NOMO-1 treated with dmso at 0.1 percent for 144 hours (cell line): Measurements from ENCODE around the gene CHRNA7.
"Not testable (repeated sequence)": the region's sequence is repeated elsewhere in the genome, so short reads cannot be mapped to it uniquely, and the experiment has no call there.

Source experiments
- DNase-seq: peaks from one replicate; lab custom pipeline; 2025; ENCODE audit not compliant: unreplicated experiment; lab: John Stamatoyannopoulos, UW

CHRNA7 gene

DNA sequence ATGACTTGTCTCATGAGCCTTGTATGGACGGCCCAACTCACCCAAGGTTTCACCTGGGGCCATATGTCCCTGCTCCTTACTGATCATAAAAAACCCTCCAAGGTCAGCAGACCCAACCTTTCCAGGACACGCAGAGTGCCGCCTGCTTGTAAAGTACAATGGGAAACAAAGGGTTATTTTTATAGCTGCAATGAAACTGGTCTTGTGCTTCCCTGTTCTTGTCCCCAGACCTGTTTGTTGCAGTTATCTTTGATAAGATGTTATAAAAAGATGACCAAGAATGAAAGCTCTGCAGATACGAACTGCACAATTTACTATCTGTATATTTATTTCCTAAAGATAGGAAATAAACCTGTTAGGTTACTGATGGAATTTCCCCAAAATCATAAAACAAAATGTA, 136.0 kb downstream of the CHRNA7 start:
- DNase-seq = not testable (repeated sequence)

DNA sequence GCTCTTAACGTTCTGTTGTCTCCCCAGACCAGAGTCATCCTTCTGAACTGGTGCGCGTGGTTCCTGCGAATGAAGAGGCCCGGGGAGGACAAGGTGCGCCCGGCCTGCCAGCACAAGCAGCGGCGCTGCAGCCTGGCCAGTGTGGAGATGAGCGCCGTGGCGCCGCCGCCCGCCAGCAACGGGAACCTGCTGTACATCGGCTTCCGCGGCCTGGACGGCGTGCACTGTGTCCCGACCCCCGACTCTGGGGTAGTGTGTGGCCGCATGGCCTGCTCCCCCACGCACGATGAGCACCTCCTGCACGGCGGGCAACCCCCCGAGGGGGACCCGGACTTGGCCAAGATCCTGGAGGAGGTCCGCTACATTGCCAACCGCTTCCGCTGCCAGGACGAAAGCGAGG, 137.6 kb downstream of the CHRNA7 start:
- not testable (repeated sequence) for DNase-seq

DNA sequence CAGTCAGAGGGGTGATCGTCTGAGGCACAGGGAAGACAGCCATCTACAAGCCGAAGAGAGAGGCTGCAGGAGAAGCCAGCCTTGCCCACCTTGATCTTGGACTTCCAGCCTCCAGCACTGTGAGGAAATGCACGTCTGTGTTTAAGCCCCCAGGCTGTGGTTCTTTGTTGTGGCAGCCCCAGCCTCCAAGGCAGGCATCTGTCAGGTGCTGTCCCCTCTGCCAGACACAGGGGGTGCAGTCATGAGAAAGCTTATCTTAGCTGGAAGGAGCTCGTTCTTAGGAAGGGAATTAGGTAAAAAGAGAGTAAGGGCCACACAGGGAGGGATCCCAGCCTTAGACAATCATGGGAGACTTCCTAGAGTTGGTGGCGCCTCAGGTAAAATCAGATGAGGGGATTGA, 150.3 kb downstream of the CHRNA7 start:
- DNase-seq = not testable (repeated sequence)

DNA sequence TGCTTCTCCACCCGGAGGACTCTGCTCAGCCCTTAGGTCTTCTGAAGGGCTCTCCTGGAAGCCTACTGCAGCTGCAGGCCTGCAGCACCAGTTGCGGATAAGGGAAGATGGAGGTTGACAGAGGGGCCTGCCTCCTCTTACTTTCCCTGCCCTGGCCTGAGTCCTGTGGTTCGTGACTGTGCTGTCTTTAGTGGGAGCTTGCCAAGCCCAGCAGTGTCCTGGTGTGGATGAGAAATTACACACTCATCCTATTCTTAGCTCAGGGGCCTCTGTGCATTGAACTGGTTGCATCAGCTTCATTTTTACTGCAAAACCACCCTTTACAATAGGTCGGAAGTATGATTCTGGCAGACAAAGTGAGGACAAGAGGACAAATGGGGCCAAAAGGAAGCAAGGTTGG, 163.5 kb downstream of the CHRNA7 start:
- DNase-seq = not testable (repeated sequence)

DNA sequence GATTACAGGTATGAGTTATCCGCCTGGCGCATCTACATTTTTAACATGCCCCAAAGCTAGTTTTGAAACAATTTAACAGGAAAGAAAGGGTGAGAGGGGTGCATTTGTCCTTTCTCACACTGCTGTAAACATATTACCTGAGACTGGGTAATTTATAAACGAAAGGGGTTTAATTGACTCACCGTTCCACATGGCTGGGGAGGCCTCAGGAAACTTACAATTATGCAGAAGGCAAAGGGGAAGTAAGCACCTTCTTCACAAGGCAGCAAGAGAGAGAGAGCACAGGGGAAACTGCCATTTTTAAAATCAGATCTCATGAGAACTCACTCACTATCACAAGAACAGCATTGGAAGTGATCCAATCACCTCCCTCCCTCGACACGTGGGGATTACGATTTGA, 165.9 kb downstream of the CHRNA7 start:
- not testable (repeated sequence) for DNase-seq

DNA sequence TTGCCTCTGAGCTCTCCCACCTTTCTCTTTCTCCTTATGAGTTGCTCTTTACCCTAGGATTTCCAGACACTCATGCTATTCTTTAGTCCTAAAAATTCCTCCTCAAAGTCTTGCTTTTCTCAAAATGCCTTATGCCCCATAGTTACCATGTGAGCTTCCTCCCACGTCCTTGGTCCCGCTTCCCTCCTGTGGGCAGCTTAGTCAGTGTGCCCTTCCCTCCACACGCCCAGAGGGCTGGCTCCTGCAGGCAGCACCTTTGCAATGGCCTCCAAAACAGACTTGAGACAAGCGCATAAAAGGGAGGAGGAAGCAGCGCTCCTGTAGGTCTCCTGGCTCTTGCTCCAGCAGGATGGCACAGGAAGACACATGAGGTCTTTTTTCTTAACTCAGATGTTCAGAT, 168.6 kb downstream of the CHRNA7 start:
- not testable (repeated sequence) for DNase-seq

DNA sequence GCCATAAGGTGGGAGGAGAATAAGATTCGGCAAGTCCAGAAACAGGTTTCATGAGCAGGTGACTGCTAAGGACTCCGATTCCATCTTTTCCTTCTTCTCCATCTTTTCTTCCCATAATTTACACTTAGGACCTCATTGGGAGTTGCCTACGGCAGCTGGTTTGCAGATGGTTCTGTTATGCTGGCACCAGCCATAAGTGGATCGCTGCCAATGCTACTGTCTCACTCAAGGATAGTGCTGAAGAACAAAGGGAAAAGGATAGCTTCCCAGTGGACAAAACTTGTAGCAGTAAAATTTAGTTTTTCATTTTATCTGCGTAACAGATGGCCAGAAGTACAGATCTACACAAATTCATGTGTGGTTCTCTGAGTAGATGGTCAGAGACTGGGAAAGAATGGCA, 178.8 kb downstream of the CHRNA7 start:
- DNase-seq = not testable (repeated sequence)

DNA sequence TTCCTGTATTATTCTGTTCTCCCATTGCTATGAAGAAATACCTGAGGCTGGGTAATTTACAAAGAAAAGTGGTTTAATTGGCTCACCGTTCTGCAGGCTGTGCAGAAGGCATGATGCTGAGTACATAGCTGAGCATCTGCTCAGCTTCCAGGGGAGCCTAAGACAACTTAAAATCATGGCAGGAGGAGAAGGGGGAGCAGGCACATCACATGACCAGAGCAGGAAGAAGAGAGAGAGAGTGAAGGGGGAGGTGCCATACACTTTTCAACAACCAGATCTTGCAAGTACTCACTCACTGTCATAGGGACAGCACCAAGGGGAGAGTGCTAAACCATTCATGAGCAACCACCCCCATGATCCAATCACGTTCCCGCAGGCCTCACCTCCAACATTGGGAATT, 188.4 kb downstream of the CHRNA7 start:
- DNase-seq = no peak
